Activated CD8-positive, alpha-beta T cell treated with anti-CD3 and anti-CD28 coated beads, Interleukin-2, amount 10 ng/mL, durations not matched to agents 7 days and 5 days (primary cell): ENCODE data around the gene CHRDL2. TPM values are rescaled to one million over a fixed set of nuclear protein-coding genes. Genes with fewer than 3 reads are reported as not detected.

Experiments
- ATAC-seq: fragments of 150-1000 bp; cut with Tn5 transposase; one replicate; pipeline ENCODE4 v1.10.0; 2021; ENCODE audit warnings: moderate library complexity
- CTCF ChIA-PET: fragments of 350-600 bp; sonication (Branson Sonifier 250); formaldehyde crosslinking; loops from one replicate; lab custom pipeline; 2021; ENCODE audit warnings: antibody characterized with exemption; lab: Charles Lee
- POLR2A ChIA-PET: fragments of 350-600 bp; sonication (Branson Sonifier 250); formaldehyde crosslinking; loops from one replicate; lab custom pipeline; 2021; ENCODE audit warnings: antibody characterized with exemption; lab: Charles Lee
- DNase-seq: peaks from one replicate; pipeline ENCODE4 v3.0.0-alpha.2; 2020
- H3K27ac Mint-ChIP-seq: one replicate; pipeline ENCODE4 v1.8.0; 2021; ENCODE audit warnings: mild to moderate bottlenecking, mixed read lengths
- H3K27me3 Mint-ChIP-seq: one replicate; pipeline ENCODE4 v1.8.0; 2021; ENCODE audit warnings: low read depth, mixed read lengths
- H3K36me3 Mint-ChIP-seq: one replicate; pipeline ENCODE4 v1.8.0; 2021; ENCODE audit warnings: low read depth, mixed read lengths
- H3K4me1 Mint-ChIP-seq: one replicate; pipeline ENCODE4 v1.8.0; 2021; ENCODE audit warnings: low read depth, mixed read lengths
- H3K4me3 Mint-ChIP-seq: one replicate; pipeline ENCODE4 v1.8.0; 2021; ENCODE audit warnings: mild to moderate bottlenecking, mixed read lengths
- H3K9me3 Mint-ChIP-seq: one replicate; pipeline ENCODE4 v1.8.0; 2022; ENCODE audit warnings: mixed read lengths; ENCODE audit not compliant: insufficient read depth
- microRNA-seq: library from miRNA; unstranded; fragments of <30 nt; microRNA quantifications from one replicate; pipeline ENCODE4 v1.2.0, GENCODE V29; 2022
- total RNA-seq, 2 experiments: library from RNA; stranded (reverse); gene quantifications; one replicate each; pipeline ENCODE4 v1.2.3, GENCODE V29; 2021

The CHRDL2 gene
- total RNA-seq, 2 experiments from 2014 or later: not detected

DNA sequence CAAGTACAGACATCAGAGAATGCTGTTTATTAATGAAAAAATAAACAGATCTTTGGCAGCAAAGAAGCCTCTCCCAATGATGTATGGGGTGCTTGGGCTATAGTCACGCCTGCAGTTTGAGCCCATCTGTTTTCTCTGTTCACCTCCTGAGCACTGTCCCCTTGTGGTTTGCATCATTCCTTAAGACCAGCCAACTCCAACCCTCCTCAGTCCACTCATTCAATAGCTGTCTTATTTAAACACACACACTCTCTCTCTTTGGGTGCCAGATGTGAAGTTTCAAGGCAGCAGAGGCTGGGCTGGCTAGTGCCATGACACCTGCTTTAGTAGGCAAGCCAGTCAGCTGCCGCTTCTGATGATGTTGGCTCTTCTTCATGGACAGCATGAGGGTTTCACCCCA, 80.7 kb downstream of the CHRDL2 start:
- H3K27ac Mint-ChIP-seq: no peak overlapping the region
- ATAC-seq: no peak
- peaks cover 54% of the 10 kb centered on the region for H3K36me3 Mint-ChIP-seq
- ChIA-PET CTCF (no interaction called here), POLR2A (no interaction called here)
- H3K27me3 Mint-ChIP-seq: no peaks in the 10 kb centered on the region
- no peaks in the 10 kb centered on the region for H3K9me3 Mint-ChIP-seq
- DNase-seq: peak; percentile 1
- no peaks in the 10 kb centered on the region for H3K4me1 Mint-ChIP-seq
- no peak overlapping the region for H3K4me3 Mint-ChIP-seq

DNA sequence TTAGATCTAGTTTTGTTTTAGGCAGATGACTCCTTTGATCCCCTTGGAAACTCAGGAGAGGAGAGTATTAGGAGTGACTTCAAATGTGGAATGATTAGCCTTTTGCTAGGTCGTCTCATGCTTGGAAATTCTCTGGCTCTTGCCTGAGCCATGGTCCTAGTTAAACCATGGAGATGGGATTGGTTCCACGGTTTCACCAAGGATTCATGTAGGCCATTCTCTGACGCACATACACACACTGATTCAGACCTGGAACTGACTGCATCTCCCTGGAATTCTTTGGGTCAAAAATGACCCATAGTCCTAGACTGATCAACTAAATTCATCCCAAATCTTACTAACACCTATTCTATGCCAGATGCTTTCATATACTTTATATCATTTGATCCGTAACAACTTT, 82.3 kb downstream of the CHRDL2 start:
- no peak for ATAC-seq
- Mint-ChIP-seq H3K4me3 (no peak overlapping the region), H3K36me3 (peaks cover 53% of the 10 kb centered on the region), H3K4me1 (no peaks in the 10 kb centered on the region), H3K27me3 (no peaks in the 10 kb centered on the region), H3K9me3 (no peaks in the 10 kb centered on the region), H3K27ac (no peak overlapping the region)
- DNase-seq: peak; percentile 1
- ChIA-PET POLR2A (no interaction called here), CTCF (no interaction called here)

DNA sequence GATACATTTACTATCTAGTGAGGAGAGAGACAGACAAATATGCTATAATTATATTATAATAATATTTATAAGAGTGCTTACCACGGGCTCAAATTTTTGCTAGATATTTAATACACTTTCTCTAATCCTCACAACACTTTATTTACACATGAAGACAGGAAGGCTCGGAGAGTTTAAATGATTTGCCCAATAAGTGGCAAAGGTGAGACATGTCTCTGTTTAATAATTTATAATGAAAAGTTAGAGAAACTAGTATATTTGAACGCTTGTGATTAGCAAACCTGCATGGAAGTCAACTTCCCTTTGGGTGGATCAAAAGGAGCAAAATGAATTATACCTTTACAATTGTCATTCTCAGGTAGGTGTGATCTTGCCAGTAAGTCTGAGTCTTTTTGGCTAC, 83.4 kb downstream of the CHRDL2 start:
- POLR2A ChIA-PET: no interaction called here
- CTCF ChIA-PET: no interaction called here
- ATAC-seq (no peak), DNase-seq (peak; percentile 1)
- peaks cover 52% of the 10 kb centered on the region for H3K36me3 Mint-ChIP-seq
- H3K9me3 Mint-ChIP-seq: no peaks in the 10 kb centered on the region
- no peaks in the 10 kb centered on the region for H3K4me1 Mint-ChIP-seq
- H3K27me3 Mint-ChIP-seq: no peaks in the 10 kb centered on the region
- no peak overlapping the region for H3K4me3 Mint-ChIP-seq
- H3K27ac Mint-ChIP-seq: no peak overlapping the region

DNA sequence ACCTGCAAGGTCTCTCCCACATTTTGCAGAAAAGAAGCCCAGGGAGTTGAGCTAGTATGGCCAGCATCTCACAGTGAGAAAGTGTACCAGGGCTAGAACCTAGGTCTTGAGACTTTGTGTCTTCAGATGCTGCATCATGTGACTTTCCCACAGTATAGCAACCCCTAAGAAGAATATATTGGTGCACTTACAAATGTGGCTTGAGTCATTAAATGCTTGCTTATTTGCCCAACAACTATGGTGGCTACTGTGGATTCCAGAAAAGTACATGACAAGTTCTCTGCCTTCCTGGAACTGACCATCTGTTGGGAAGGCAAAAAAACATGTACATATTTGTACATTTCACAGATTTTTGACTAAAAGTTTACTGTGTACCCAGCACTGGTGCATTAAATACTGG, 83.8 kb downstream of the CHRDL2 start:
- Mint-ChIP-seq H3K4me1 (no peaks in the 10 kb centered on the region), H3K9me3 (no peaks in the 10 kb centered on the region), H3K36me3 (peaks cover 53% of the 10 kb centered on the region), H3K27ac (no peak overlapping the region), H3K27me3 (no peaks in the 10 kb centered on the region), H3K4me3 (no peak overlapping the region)
- ChIA-PET CTCF (no interaction called here), POLR2A (no interaction called here)
- peak; percentile 2 for DNase-seq
- no peak for ATAC-seq

DNA sequence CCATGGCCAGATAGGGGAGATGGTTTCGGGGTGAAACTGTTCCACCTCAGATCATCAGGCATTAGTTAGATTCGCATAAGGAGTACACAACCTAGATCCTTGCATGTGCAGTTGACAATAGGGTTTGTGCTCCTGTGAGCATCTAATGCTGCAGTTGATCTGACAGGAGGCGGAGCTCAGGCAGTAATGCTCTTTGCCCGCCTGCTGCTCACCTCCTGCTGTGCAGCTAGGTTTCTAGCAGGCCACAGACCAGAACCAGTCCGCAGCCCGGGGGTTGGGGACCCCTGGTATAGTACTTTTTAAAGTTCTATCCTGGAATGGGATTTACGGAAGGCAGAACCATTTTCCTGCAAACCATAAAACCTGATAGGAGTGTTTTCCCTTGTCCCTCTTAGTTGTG, 84.3 kb downstream of the CHRDL2 start:
- POLR2A ChIA-PET: no interaction called here
- no peak overlapping the region for H3K4me3 Mint-ChIP-seq
- no peak for ATAC-seq
- CTCF ChIA-PET: no interaction called here
- no peaks in the 10 kb centered on the region for H3K9me3 Mint-ChIP-seq
- H3K27me3 Mint-ChIP-seq: no peaks in the 10 kb centered on the region
- peaks cover 52% of the 10 kb centered on the region for H3K36me3 Mint-ChIP-seq
- no peak overlapping the region for H3K27ac Mint-ChIP-seq
- no peaks in the 10 kb centered on the region for H3K4me1 Mint-ChIP-seq
- DNase-seq: peak; percentile 8

Small RNA genes within 50 kb of the gene (microRNA-seq; reads per million reads assigned to microRNA genes)
- not detected for gene MIR4696

Other genes with a start within 250 kb of the CHRDL2 start
- 1 to 10 TPM; 3.1 to 4.4 TPM for gene LIPT2, start 237.7 kb downstream of the CHRDL2 start, total RNA-seq
- 10 to 100 TPM; 45.4 to 50.4 TPM for gene POLD3, start 138.8 kb downstream of the CHRDL2 start, total RNA-seq
- 10 to 100 TPM; 15.2 to 16.6 TPM for gene RNF169, start 17.4 kb upstream of the CHRDL2 start, total RNA-seq
- 10 to 100 TPM; 16.6 to 19.0 TPM for gene XRRA1, start 217.7 kb upstream of the CHRDL2 start, total RNA-seq
- 100 to 1,000 TPM; 149 to 156 TPM for gene SPCS2, start 217.8 kb upstream of the CHRDL2 start, total RNA-seq